Fibroblast of villous mesenchyme (primary cell): ENCODE measurements around the gene C19orf44. TPM values are rescaled to one million over a fixed set of nuclear protein-coding genes. Genes with fewer than 3 reads are reported as not detected.
"Not testable (repeated sequence)": the region's sequence is repeated elsewhere in the genome, so short reads cannot be mapped to it uniquely, and the experiment has no call there.

Experiments used
- DNase-seq: peaks from one replicate; pipeline ENCODE4 v3.0.0-alpha.2; 2010; ENCODE audit warnings: low read depth
- H3K4me3 ChIP-seq: 2 replicates; pipeline ENCODE4 v1.5.1; 2011; ENCODE audit warnings: low read depth, mild to moderate bottlenecking, low read length
- total RNA-seq: library from RNA; depleted of rRNA; stranded (reverse); fragments of >200 nt; gene quantifications from 2 replicates; pipeline ENCODE4 v1.2.3, GENCODE V29; 2012
- TF ChIP-seq, protein P1 (sequence below): IDR thresholded peaks from 2 replicates; pipeline ENCODE4 v1.5.1; 2012; ENCODE audit warnings: low read depth, mild to moderate bottlenecking, low read length; ENCODE audit not compliant: insufficient read depth

C19orf44 gene
- total RNA-seq, 1 donor = 6.0 TPM

DNA sequence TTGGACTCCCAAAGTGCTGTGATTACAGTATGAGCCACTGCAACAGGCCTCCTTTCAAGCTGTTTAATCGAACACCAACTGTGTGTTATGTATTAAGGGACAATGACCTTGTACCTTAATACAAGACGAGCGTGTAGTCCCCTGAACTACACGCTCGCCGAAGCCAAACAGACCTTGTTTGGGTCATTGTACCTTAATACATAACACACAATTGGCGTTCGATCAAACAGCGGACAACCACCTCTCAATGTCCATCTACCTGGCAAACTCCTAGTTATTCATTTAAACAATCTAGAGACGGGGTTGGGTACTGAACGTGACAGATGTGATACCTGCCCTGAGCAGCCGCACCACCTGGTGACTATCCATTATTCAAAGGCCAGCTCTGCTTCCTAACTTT lies 44.8 kb downstream of the C19orf44 start:
- DNase-seq = no peak
- peak overlapping the region; percentile 95 for H3K4me3 ChIP-seq
- TF ChIP-seq, protein P1, sequence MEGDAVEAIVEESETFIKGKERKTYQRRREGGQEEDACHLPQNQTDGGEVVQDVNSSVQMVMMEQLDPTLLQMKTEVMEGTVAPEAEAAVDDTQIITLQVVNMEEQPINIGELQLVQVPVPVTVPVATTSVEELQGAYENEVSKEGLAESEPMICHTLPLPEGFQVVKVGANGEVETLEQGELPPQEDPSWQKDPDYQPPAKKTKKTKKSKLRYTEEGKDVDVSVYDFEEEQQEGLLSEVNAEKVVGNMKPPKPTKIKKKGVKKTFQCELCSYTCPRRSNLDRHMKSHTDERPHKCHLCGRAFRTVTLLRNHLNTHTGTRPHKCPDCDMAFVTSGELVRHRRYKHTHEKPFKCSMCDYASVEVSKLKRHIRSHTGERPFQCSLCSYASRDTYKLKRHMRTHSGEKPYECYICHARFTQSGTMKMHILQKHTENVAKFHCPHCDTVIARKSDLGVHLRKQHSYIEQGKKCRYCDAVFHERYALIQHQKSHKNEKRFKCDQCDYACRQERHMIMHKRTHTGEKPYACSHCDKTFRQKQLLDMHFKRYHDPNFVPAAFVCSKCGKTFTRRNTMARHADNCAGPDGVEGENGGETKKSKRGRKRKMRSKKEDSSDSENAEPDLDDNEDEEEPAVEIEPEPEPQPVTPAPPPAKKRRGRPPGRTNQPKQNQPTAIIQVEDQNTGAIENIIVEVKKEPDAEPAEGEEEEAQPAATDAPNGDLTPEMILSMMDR = no peak

DNA sequence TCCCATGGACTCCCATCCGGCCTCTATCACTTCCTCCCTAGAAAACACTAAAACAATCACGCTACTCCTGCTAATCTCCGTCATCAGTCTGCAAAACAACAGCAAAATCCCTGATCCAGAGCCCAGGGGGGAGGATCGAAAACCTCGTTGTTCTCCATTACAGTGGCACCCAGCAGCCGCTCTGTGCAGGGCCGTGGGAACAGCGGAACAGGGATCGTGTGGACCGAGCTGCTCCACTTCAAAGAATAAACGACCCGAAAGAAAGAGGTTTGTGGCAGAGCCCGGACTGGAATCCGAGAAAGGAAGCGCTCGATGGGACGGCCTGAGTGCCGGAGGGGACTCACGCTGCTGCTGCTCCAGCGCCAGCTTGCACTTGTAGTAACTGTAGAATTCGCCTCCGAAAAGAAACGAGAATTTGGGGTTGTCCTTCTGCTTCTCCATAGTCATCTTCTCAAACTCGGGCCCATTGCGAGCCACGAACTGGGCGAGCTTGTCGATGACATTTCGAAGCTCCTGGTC lies 45.4 kb downstream of the C19orf44 start:
- peak; percentile 40 for DNase-seq
- TF ChIP-seq, protein P1 = no peak
- peak overlapping the region; percentile 95 for H3K4me3 ChIP-seq

DNA sequence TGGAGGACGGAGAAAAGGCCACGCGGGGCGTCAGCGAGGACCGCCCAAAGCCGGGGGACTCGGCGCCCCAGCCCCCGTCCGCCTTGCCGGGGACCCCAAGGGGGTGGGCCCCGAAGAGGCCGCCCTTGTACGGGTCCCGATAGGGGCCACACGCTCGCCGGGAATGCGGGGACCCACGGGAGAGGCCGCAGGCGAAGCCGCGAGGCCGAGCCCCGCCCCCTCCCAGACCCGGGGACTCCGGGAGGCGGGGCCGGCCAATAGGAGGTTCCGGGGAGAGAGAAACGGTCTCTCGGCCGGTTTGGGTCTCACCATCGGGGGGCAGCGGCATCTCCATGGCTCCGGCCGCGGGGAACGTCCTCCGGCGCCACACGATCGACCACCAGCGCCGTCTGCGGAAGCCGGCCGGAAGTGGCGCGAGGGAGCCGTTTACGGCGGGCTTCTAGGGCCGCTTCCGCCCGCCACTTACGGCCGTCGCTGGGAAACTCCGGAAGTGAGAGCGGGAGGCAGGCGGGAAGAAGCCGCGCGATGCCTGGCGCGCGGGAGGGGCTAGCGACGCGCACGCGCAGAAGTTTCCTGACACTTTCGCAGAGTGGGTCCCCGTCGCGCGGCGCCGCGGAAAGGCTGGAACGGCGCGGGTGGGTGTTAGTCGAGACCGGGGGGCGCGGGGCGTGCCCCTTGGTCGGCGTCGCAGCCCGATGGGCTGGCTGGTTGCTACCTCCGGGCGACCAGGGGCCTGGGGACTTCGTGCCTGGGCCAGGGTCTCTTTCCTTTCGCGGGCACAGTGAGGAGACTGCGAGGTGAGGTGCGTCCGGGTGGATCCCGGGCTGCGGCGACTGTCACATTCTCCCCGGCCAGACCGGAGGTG lies 46.1 kb downstream of the C19orf44 start, which contains the start of gene CHERP:
Gene CHERP (minus strand): TSS at position 393 of the 865 bp plus-strand sequence. CDS start 59 bp downstream, at position 334.
- TF ChIP-seq, protein P1 = no peak
- H3K4me3 ChIP-seq = peak within 1 kb of the TSS; percentile 95
- DNase-seq = peak; percentile 94

DNA sequence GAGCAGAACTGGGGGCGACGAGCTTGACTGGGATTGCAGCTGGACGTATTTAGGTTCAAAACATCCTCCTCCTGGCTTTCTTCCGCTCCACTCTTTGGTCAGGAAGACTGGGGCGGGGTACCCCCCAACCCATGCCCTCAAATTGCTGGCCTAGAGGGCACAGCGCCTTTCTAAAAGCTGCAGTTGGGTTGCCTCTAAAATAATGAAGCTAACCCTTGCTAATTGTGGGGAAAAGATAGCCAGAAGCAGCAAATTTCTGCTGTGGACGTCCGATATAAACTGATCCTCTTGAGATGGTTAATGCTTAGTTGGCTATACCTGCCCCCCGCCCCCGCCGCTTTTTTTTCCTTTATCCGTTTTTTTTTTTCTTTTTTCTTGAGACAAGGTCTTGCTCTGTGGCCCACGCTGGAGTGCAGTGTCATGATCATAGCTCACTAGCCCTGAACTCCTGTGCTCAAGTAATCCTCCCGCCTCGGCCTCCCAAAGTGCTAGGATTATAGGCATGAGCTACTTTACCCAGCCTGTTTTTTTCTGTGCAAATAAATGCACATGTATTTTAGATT lies 46.8 kb downstream of the C19orf44 start:
- H3K4me3 ChIP-seq = peak overlapping the region; percentile 95
- TF ChIP-seq, protein P1 = no peak
- DNase-seq = peak; percentile 5

DNA sequence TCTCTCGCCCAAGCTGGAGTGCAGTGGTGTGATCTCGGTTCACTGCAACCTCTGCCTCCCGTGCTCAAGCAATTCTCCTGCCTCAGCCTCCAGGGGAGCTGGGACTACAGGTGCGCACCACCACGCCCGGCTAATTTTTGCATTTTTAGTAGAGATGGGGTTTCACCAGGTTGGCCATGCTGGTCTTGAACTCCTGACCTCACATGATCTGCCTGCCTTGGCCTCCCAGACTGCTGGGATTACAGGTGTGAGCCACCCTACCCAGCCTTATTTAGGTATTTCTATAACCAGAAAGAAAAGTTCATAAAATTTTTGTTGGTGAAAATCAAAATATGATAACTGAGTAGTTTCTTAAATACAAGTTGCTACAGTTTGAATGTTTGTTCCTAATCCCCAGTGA lies 47.5 kb downstream of the C19orf44 start:
- H3K4me3 ChIP-seq = not testable (repeated sequence)

DNA sequence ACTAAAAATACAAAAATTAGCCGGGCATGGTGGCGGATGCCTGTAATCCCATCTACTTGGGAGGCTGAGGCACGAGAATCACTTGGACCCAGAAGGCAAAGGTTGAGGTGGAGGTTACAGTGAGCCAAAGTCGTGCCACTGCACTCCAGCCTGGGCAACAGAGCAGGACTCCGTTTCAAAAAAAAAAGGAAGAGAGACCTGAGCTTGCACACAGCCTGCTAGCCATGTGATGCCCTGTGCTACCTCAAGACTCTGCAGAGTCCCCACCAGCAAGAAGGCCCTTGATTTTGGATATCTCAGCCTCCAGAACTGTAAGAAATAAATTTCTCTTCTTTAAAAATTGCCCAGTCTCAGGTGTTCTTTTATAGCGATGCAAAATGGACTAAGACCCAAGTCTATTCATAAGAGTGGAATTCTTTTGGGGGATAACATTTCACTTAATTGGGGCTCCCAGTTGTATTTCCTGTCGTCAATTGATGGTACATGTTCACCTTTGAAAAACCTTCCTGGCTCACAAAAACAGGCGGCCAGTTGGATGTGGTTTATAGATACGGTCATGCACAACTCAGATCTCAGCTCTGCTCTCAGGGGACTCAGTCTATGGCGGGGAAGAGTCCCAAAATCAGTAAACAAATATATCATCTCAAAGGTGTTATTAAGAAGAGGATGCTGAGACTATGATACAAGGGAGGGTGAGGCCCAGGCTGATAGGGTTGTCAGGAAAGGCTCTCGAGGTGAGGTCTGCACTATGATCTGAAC lies 48.5 kb downstream of the C19orf44 start:
- no peak overlapping the region for H3K4me3 ChIP-seq
- TF ChIP-seq, protein P1 = no peak
- DNase-seq = no peak

More for the DNA sequence above, 47.5 kb downstream of the C19orf44 start:
- not testable (repeated sequence) for DNase-seq
